HEK293 (cell line): ENCODE data around the gene DOCK4.

Source experiments
- CTCF ChIA-PET: fragments of 350-600 bp; formaldehyde crosslinking; extraction: SDS; loops from one replicate; lab custom pipeline; 2021; ENCODE audit warnings: antibody characterized with exemption; lab: Yijun Ruan, JAX
- POLR2A ChIA-PET: fragments of 300-600 bp; formaldehyde crosslinking; extraction: SDS; loops from one replicate; lab custom pipeline; 2020; ENCODE audit warnings: antibody characterized with exemption, inconsistent platforms; lab: Yijun Ruan, JAX
- H3K27ac ChIP-seq: fragments of 200-500 bp; sonication (Bioruptor generic); 2 replicates; pipeline ENCODE4 v1.5.1; 2014; ENCODE audit warnings: low read depth, low read length, control low read depth, inconsistent platforms; ENCODE audit errors: extremely low read depth
- H3K36me3 ChIP-seq, 2 experiments: fragments of 200-500 bp in 1 of 2; sonication (Bioruptor generic) in 1 of 2; 1 replicate in 1 of 2; 2 replicates in 1 of 2; pipeline ENCODE4 v1.5.1; 2014 to 2017; ENCODE audit warnings: inconsistent platforms in 2 of 2, low read length in 2 of 2; ENCODE audit not compliant: control insufficient read depth in 2 of 2, insufficient read depth in 1 of 2
- H3K4me1 ChIP-seq: fragments of 200-500 bp; sonication (Bioruptor generic); 2 replicates; pipeline ENCODE4 v1.5.1; 2014; ENCODE audit warnings: mild to moderate bottlenecking, low read length, inconsistent platforms; ENCODE audit not compliant: control insufficient read depth, insufficient read depth
- H3K4me3 ChIP-seq: 2 replicates; pipeline ENCODE4 v1.5.1; 2011; ENCODE audit warnings: low read depth, mild to moderate bottlenecking, control low read depth, low read length, moderate library complexity
- H3K9me3 ChIP-seq: fragments of 200-500 bp; sonication (Bioruptor generic); 2 replicates; pipeline ENCODE4 v1.5.1; 2014; ENCODE audit warnings: low read depth, low read length, inconsistent platforms; ENCODE audit not compliant: control insufficient read depth, insufficient read depth
- GFI1B ChIP-seq: fragments of 450-650 bp; formaldehyde crosslinking; IDR thresholded peaks from 2 replicates; pipeline ENCODE4 v1.5.1; 2016; ENCODE audit warnings: missing biosample characterization, missing genetic modification characterization
- HOXD13 ChIP-seq: sonication (generic); formaldehyde crosslinking; IDR thresholded peaks from 2 replicates; pipeline ENCODE4 v1.8.0; 2022; ENCODE audit warnings: missing genetic modification reagents, borderline replicate concordance
- KLF7 ChIP-seq: fragments of 450-650 bp; formaldehyde crosslinking; IDR thresholded peaks from 2 replicates; pipeline ENCODE4 v1.5.1; 2016; ENCODE audit warnings: missing biosample characterization, missing genetic modification characterization, borderline replicate concordance
- SALL2 ChIP-seq: fragments of 450-650 bp; formaldehyde crosslinking; IDR thresholded peaks from 2 replicates; pipeline ENCODE4 v1.5.0; 2017; ENCODE audit warnings: missing biosample characterization, mild to moderate bottlenecking, missing genetic modification characterization, borderline replicate concordance
- SP7 ChIP-seq: fragments of 450-650 bp; formaldehyde crosslinking; IDR thresholded peaks from 2 replicates; pipeline ENCODE4 v1.5.1; 2016; ENCODE audit warnings: missing biosample characterization, missing genetic modification characterization
- YY1 ChIP-seq: fragments of 450-650 bp; formaldehyde crosslinking; IDR thresholded peaks from 2 replicates; pipeline ENCODE4 v1.5.1; 2018; ENCODE audit warnings: missing biosample characterization, missing genetic modification characterization
- ZBTB10 ChIP-seq: fragments of 450-650 bp; formaldehyde crosslinking; IDR thresholded peaks from 2 replicates; pipeline ENCODE4 v1.5.1; 2016; ENCODE audit warnings: missing biosample characterization, missing genetic modification characterization
- ZBTB20 ChIP-seq: fragments of 450-650 bp; formaldehyde crosslinking; IDR thresholded peaks from 2 replicates; pipeline ENCODE4 v1.5.1; 2016; ENCODE audit warnings: missing biosample characterization, missing genetic modification characterization
- ZBTB21 ChIP-seq: fragments of 450-650 bp; formaldehyde crosslinking; IDR thresholded peaks from 2 replicates; pipeline ENCODE4 v1.5.1; 2017; ENCODE audit warnings: missing biosample characterization, missing genetic modification characterization
- ZBTB7A ChIP-seq: fragments of 450-650 bp; formaldehyde crosslinking; IDR thresholded peaks from 2 replicates; pipeline ENCODE4 v1.5.1; 2016; ENCODE audit warnings: low read depth, missing biosample characterization, missing genetic modification characterization
- ZNF140 ChIP-seq: fragments of 450-650 bp; formaldehyde crosslinking; IDR thresholded peaks from 2 replicates; pipeline ENCODE4 v1.5.1; 2016; ENCODE audit warnings: missing biosample characterization, missing genetic modification characterization
- ZNF155 ChIP-seq: fragments of 450-650 bp; formaldehyde crosslinking; IDR thresholded peaks from 2 replicates; pipeline ENCODE4 v1.5.1; 2016; ENCODE audit warnings: missing biosample characterization, missing genetic modification characterization
- ZNF157 ChIP-seq: fragments of 450-650 bp; formaldehyde crosslinking; IDR thresholded peaks from 2 replicates; pipeline ENCODE4 v1.5.1; 2016; ENCODE audit warnings: missing biosample characterization, missing genetic modification characterization
- ZNF174 ChIP-seq: fragments of 450-650 bp; formaldehyde crosslinking; IDR thresholded peaks from 2 replicates; pipeline ENCODE4 v1.5.0; 2017; ENCODE audit warnings: missing biosample characterization, mild to moderate bottlenecking, missing genetic modification characterization
- ZNF202 ChIP-seq: fragments of 450-650 bp; formaldehyde crosslinking; IDR thresholded peaks from 2 replicates; pipeline ENCODE4 v1.5.1; 2016; ENCODE audit warnings: missing biosample characterization, missing genetic modification characterization, borderline replicate concordance
- ZNF211 ChIP-seq: fragments of 450-650 bp; formaldehyde crosslinking; IDR thresholded peaks from 2 replicates; pipeline ENCODE4 v1.5.1; 2016; ENCODE audit warnings: low read depth, missing biosample characterization, missing genetic modification characterization
- ZNF248 ChIP-seq: fragments of 450-650 bp; formaldehyde crosslinking; IDR thresholded peaks from 2 replicates; pipeline ENCODE4 v1.5.1; 2017; ENCODE audit warnings: missing biosample characterization, missing genetic modification characterization
- ZNF324 ChIP-seq: fragments of 450-650 bp; formaldehyde crosslinking; IDR thresholded peaks from 2 replicates; pipeline ENCODE4 v1.5.1; 2016; ENCODE audit warnings: missing biosample characterization, missing genetic modification characterization
- ZNF341 ChIP-seq: fragments of 450-650 bp; formaldehyde crosslinking; IDR thresholded peaks from 2 replicates; pipeline ENCODE4; 2016; ENCODE audit warnings: low read depth, missing biosample characterization, missing genetic modification characterization
- ZNF37A ChIP-seq: fragments of 450-650 bp; IDR thresholded peaks from 2 replicates; pipeline ENCODE4 v1.5.1; 2018; ENCODE audit warnings: missing biosample characterization, missing genetic modification characterization
- ZNF394 ChIP-seq: fragments of 450-650 bp; formaldehyde crosslinking; IDR thresholded peaks from 2 replicates; pipeline ENCODE4 v1.5.1; 2016; ENCODE audit warnings: missing biosample characterization, missing genetic modification characterization, mild to moderate bottlenecking, moderate library complexity, borderline replicate concordance
- ZNF473 ChIP-seq: fragments of 450-650 bp; formaldehyde crosslinking; IDR thresholded peaks from 2 replicates; pipeline ENCODE4 v1.5.1; 2017; ENCODE audit warnings: missing biosample characterization, missing genetic modification characterization
- ZNF510 ChIP-seq: fragments of 450-650 bp; formaldehyde crosslinking; IDR thresholded peaks from 2 replicates; pipeline ENCODE4 v1.5.1; 2018; ENCODE audit warnings: mild to moderate bottlenecking, missing genetic modification characterization, missing biosample characterization; ENCODE audit not compliant: insufficient replicate concordance
- ZNF514 ChIP-seq: fragments of 450-650 bp; formaldehyde crosslinking; IDR thresholded peaks from 2 replicates; pipeline ENCODE4 v1.5.1; 2016; ENCODE audit warnings: missing biosample characterization, missing genetic modification characterization
- ZNF555 ChIP-seq: fragments of 450-650 bp; formaldehyde crosslinking; conservative IDR thresholded peaks from 2 replicates; pipeline ENCODE4 v1.5.1; 2017; ENCODE audit warnings: missing biosample characterization, mild to moderate bottlenecking, missing genetic modification characterization, inconsistent platforms
- ZNF677 ChIP-seq: fragments of 450-650 bp; IDR thresholded peaks from 2 replicates; pipeline ENCODE4 v1.5.0; 2018; ENCODE audit warnings: missing biosample characterization, mild to moderate bottlenecking, missing genetic modification characterization, moderate library complexity
- ZNF776 ChIP-seq: fragments of 450-650 bp; formaldehyde crosslinking; IDR thresholded peaks from 2 replicates; pipeline ENCODE4 v1.5.0; 2017; ENCODE audit warnings: missing biosample characterization, missing genetic modification characterization, borderline replicate concordance
- ZNF837 ChIP-seq: fragments of 450-650 bp; formaldehyde crosslinking; IDR thresholded peaks from 2 replicates; pipeline ENCODE4 v1.5.1; 2016; ENCODE audit warnings: missing biosample characterization, missing genetic modification characterization
- ZNF843 ChIP-seq: fragments of 450-650 bp; formaldehyde crosslinking; IDR thresholded peaks from 2 replicates; pipeline ENCODE4 v1.5.1; 2016; ENCODE audit warnings: missing biosample characterization, missing genetic modification characterization
- TF ChIP-seq, protein P1 (sequence below): fragments of 450-650 bp; IDR thresholded peaks from 2 replicates; pipeline ENCODE4 v1.5.1; 2018; ENCODE audit warnings: missing biosample characterization, mild to moderate bottlenecking, missing genetic modification characterization
- TF ChIP-seq, protein P2 (sequence below): fragments of 450-650 bp; formaldehyde crosslinking; IDR thresholded peaks from 2 replicates; pipeline ENCODE4 v1.5.1; 2016; ENCODE audit warnings: missing biosample characterization, missing genetic modification characterization

Gene DOCK4

DNA sequence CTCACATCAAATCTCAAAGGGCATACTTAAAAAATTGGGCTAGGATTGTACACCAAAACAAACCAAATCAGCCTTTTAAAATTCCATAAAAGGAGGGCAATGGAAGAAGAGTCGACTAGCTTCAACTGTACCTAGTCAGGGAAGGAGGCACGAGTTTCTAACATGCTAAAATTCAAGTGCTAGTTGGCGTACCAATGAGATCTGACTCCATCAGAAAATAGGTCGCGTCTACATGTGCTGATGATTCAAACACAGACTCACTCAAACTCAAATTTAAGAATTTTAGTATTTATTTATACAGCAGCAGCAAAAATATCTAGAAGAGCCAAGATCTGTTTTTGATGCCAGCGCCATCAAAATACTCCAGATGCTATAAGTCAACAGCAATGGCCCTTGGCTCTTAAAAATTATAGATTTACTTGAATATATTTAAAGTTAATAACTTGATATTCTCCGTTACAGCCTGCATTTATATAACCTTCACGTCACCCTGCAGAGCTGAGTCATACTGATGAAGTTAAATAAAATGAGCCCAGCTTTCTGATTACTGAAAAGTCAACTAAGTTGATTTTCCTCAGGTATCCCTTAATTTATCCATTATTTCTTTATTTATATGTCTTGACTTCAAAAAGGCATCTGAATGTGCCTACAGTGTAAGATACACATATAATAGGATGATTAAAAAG, 341.8 kb downstream of the DOCK4 start:
- Histone ChIP-seq H3K36me3 (peaks cover 0 to 7% of the 10 kb centered on the region in 2 experiments; a peak in 1 of 3 replicates), H3K27ac (no peak overlapping the region), H3K4me1 (no peaks in the 10 kb centered on the region), H3K4me3 (no peak overlapping the region), H3K9me3 (no peaks in the 10 kb centered on the region)
- no peak for TF ChIP-seq ZNF394 (tag by site-specific recombination)
- no peak for TF ChIP-seq SALL2 (tag by site-specific recombination)
- no peak for TF ChIP-seq ZNF155 (tag by site-specific recombination)
- no peak for TF ChIP-seq HOXD13
- no peak for TF ChIP-seq GFI1B (tag by site-specific recombination)
- no peak for TF ChIP-seq ZBTB7A (tag by site-specific recombination)
- no peak for TF ChIP-seq ZNF843
- TF ChIP-seq, protein P1, sequence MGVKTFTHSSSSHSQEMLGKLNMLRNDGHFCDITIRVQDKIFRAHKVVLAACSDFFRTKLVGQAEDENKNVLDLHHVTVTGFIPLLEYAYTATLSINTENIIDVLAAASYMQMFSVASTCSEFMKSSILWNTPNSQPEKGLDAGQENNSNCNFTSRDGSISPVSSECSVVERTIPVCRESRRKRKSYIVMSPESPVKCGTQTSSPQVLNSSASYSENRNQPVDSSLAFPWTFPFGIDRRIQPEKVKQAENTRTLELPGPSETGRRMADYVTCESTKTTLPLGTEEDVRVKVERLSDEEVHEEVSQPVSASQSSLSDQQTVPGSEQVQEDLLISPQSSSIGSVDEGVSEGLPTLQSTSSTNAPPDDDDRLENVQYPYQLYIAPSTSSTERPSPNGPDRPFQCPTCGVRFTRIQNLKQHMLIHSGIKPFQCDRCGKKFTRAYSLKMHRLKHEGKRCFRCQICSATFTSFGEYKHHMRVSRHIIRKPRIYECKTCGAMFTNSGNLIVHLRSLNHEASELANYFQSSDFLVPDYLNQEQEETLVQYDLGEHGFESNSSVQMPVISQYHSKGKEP (tag by site-specific recombination), result no peak
- no peak for TF ChIP-seq ZBTB21
- no peak for TF ChIP-seq ZNF473
- no peak for TF ChIP-seq ZBTB10 (tag by site-specific recombination)
- no peak for TF ChIP-seq ZNF248 (tag by site-specific recombination)
- no peak for TF ChIP-seq ZNF776
- no peak for TF ChIP-seq ZNF37A (tag by site-specific recombination)
- no peak for TF ChIP-seq ZNF837 (tag by site-specific recombination)
- TF ChIP-seq YY1 (tag by site-specific recombination), result no peak
- TF ChIP-seq ZNF514, result no peak
- no peak for TF ChIP-seq ZNF324
- POLR2A ChIA-PET, result no interaction called here
- CTCF ChIA-PET, result interaction anchor here (0.6 to 3.6 kb wide), 4 partner anchors 9 to 587 kb away, joined by 3 to 20 read pairs (median 5); no protein-coding TSS in a partner anchor

DNA sequence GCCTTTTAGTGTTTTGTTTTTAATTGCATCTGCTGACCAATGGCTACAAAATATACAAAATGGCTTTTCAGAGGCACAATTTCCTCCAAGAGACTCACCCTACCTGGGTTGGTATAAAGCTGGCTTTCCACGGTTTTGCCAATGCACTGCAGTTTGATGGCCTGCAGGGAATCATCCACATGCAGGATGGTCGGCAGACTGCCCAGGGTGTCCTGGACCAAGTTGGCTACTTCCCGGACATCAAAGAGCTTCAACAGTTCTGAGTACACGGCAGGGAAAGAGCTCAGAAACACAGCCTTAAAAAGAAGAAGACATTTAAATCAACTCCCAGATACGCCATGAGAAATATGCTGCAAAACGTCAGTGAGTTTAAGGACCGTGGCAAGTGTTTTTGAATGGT, 342.9 kb downstream of the DOCK4 start:
- Histone ChIP-seq H3K4me1 (no peaks in the 10 kb centered on the region), H3K36me3 (peaks cover 0 to 7% of the 10 kb centered on the region in 2 experiments; a peak in 1 of 3 replicates), H3K27ac (no peak overlapping the region), H3K4me3 (no peak overlapping the region), H3K9me3 (no peaks in the 10 kb centered on the region)
- ChIA-PET CTCF (interaction anchor here (1.5 to 3.6 kb wide), 2 partner anchors 8 to 10 kb away, joined by 6 to 20 read pairs; no protein-coding TSS in a partner anchor), POLR2A (no interaction called here)
- TF ChIP-seq ZNF157 (tag by site-specific recombination) (no peak), ZNF510 (tag by site-specific recombination) (no peak), ZNF677 (no peak), KLF7 (tag by site-specific recombination) (no peak), ZNF843 (no peak), ZNF140 (tag by site-specific recombination) (no peak), ZNF202 (no peak), ZNF211 (tag by site-specific recombination) (no peak), ZNF341 (tag by site-specific recombination) (no peak), ZBTB7A (tag by site-specific recombination) (no peak), ZNF555 (no peak), SP7 (tag by site-specific recombination) (no peak), ZNF174 (tag by site-specific recombination) (no peak), ZBTB20 (tag by site-specific recombination) (no peak)
- TF ChIP-seq, protein P2, sequence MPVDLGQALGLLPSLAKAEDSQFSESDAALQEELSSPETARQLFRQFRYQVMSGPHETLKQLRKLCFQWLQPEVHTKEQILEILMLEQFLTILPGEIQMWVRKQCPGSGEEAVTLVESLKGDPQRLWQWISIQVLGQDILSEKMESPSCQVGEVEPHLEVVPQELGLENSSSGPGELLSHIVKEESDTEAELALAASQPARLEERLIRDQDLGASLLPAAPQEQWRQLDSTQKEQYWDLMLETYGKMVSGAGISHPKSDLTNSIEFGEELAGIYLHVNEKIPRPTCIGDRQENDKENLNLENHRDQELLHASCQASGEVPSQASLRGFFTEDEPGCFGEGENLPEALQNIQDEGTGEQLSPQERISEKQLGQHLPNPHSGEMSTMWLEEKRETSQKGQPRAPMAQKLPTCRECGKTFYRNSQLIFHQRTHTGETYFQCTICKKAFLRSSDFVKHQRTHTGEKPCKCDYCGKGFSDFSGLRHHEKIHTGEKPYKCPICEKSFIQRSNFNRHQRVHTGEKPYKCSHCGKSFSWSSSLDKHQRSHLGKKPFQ (tag by site-specific recombination), result no peak
